ENCODE results near the gene POLR2B.

DNA sequence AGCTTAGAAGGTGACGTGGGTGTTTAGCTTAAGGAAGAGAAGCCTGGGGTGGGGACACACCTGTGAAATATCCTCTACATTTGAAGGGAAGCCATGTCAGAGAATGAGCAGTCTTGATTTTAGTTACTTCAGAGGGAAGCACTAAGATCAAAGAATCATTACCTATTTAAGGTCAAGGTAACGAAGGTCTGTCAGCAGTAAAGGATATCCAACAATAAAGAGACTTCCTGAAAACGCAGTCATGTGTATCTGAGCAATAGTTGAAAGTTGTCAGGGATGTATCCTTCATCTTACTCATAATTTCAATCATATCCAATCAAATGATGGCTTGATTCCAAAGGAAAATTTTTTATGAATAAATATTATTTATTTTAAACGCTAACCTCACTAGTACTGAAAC is 98.0 kb downstream of the POLR2B start:
- TF ChIP-seq EZH2phosphoT487 (IDR thresholded peaks at IDR 0.05; ENCODE audit: low read length) (no peak), CTCF (IDR thresholded peaks at IDR 0.05; ENCODE audit: low read length) (no peak), EZH2 (optimal IDR thresholded peaks at IDR 0.05; ENCODE audit: low read depth, low read length) (no peak)
